ENCODE results near the gene NTPCR.
A peak's percentile ranks its signal among the peaks of the same experiment; 100 is the strongest.

Gene NTPCR

DNA sequence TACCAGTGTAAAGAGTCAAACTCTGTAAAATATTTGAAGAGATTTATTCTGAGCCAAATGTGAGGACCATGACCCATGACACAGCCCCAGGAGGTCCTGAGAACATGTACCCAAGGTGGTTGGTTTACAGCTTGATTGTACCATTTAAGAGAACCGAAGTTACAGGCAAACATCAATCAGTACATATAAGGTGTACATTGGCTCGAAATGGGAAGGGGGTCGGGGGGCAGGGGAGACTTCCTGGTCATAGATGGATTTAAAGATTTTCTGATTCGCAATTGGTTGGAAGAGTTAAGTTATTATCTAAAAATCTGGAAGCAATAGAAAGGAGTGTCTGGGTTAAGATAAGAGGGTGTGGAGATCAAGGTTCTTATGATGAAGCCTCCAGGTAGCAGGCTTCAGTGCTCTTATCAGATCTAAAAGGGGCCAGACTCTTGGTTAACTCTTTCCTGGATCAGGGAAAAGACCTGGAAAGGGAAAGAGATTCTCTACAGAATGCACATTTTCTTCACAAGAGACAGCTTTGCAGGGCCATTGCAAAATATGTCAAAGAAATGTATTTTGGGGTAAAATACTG is 47.5 kb upstream of the NTPCR start:
- H3K27me3 ChIP-seq (ENCODE audit: insufficient read depth, low read length, poor library complexity) = no peaks in the 10 kb centered on the region
- H2AFZ ChIP-seq (ENCODE audit: low read depth, low read length) = no peak overlapping the region
- peaks cover 41% of the 10 kb centered on the region for H3K4me1 ChIP-seq (ENCODE audit: insufficient read depth, low read length)
- H3K9ac ChIP-seq (ENCODE audit: low read depth, low read length) = no peak overlapping the region
- H3K36me3 ChIP-seq (ENCODE audit: insufficient read depth, low read length) = no peaks in the 10 kb centered on the region
- H3K79me2 ChIP-seq (ENCODE audit: insufficient read depth, low read length) = no peaks in the 10 kb centered on the region
- DNase-seq (no peak), ATAC-seq (ENCODE audit: insufficient read depth, low read depth) (no peak)
- no peak overlapping the region for H3K4me2 ChIP-seq (ENCODE audit: insufficient read depth, low read length)
- no peak overlapping the region for H3K27ac ChIP-seq (ENCODE audit: low read length)
- no peaks in the 10 kb centered on the region for H3K9me3 ChIP-seq (ENCODE audit: insufficient read depth, low read length, severe bottlenecking)
- H3K4me3 ChIP-seq (ENCODE audit: low read depth in 1 of 2, low read length in 2 of 2) = no peak overlapping the region
- no peak for TF ChIP-seq EZH2 (IDR thresholded peaks at IDR 0.05; ENCODE audit: borderline replicate concordance, low read depth, low read length, severe bottlenecking)
- TF ChIP-seq, protein P1, sequence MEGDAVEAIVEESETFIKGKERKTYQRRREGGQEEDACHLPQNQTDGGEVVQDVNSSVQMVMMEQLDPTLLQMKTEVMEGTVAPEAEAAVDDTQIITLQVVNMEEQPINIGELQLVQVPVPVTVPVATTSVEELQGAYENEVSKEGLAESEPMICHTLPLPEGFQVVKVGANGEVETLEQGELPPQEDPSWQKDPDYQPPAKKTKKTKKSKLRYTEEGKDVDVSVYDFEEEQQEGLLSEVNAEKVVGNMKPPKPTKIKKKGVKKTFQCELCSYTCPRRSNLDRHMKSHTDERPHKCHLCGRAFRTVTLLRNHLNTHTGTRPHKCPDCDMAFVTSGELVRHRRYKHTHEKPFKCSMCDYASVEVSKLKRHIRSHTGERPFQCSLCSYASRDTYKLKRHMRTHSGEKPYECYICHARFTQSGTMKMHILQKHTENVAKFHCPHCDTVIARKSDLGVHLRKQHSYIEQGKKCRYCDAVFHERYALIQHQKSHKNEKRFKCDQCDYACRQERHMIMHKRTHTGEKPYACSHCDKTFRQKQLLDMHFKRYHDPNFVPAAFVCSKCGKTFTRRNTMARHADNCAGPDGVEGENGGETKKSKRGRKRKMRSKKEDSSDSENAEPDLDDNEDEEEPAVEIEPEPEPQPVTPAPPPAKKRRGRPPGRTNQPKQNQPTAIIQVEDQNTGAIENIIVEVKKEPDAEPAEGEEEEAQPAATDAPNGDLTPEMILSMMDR (IDR thresholded peaks at IDR 0.05; ENCODE audit: borderline replicate concordance, extremely low read depth, low read length, poor library complexity, severe bottlenecking) = no peak
- H4K20me1 ChIP-seq (ENCODE audit: insufficient read depth, low read length) = no peaks in the 10 kb centered on the region

DNA sequence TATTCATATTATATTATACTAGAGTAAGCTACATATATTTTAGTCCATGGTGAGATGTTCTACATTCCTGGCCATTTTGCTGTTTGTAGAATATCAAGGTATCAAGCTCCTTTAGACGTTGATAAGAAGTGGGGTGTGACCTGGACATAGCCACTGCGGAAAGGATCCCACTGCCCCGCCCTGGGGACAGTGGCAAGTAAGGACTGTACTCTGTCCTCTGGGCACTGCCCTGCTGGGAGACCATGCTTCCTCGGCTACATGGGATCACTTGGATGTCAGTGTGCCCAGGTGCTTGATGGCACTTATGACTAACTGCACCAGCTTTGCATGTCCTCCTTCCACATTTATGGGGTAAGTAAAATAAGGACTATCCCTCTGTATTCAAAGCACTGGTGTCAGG is 46.3 kb upstream of the NTPCR start:
- H3K27ac ChIP-seq (ENCODE audit: low read length) = no peak overlapping the region
- no peak for ATAC-seq (ENCODE audit: insufficient read depth, low read depth)
- no peaks in the 10 kb centered on the region for H3K79me2 ChIP-seq (ENCODE audit: insufficient read depth, low read length)
- TF ChIP-seq, protein P1 (IDR thresholded peaks at IDR 0.05; ENCODE audit: borderline replicate concordance, extremely low read depth, low read length, poor library complexity, severe bottlenecking) = no peak
- no peak for TF ChIP-seq EZH2 (IDR thresholded peaks at IDR 0.05; ENCODE audit: borderline replicate concordance, low read depth, low read length, severe bottlenecking)
- H3K27me3 ChIP-seq (ENCODE audit: insufficient read depth, low read length, poor library complexity) = no peaks in the 10 kb centered on the region
- H3K4me2 ChIP-seq (ENCODE audit: insufficient read depth, low read length) = no peak overlapping the region
- H3K36me3 ChIP-seq (ENCODE audit: insufficient read depth, low read length) = no peaks in the 10 kb centered on the region
- no peak overlapping the region for H2AFZ ChIP-seq (ENCODE audit: low read depth, low read length)
- DNase-seq = no peak
- peaks cover 45% of the 10 kb centered on the region for H3K4me1 ChIP-seq (ENCODE audit: insufficient read depth, low read length)
- H3K9ac ChIP-seq (ENCODE audit: low read depth, low read length) = no peak overlapping the region
- no peaks in the 10 kb centered on the region for H4K20me1 ChIP-seq (ENCODE audit: insufficient read depth, low read length)
- H3K9me3 ChIP-seq (ENCODE audit: insufficient read depth, low read length, severe bottlenecking) = no peaks in the 10 kb centered on the region
- H3K4me3 ChIP-seq (ENCODE audit: low read depth in 1 of 2, low read length in 2 of 2) = no peak overlapping the region

DNA sequence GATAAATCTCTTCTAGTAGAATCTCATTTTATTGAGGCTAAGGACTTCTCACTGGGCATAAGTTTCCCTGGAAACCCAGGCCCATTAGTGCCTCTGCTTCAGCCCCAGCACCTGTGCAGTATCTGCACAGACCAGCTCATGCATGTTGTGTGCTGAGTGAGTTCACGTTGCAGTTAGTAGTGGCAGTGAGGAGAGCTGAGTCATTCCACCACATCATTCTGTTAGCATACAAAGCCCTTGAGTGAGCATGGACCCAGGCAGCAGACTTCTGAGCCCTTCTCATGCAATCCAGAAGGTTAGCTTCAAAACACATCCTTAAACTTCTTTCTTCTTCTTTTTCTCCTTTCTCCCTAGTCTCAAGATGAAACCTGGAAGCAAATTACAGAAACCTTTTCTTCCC is 45.8 kb upstream of the NTPCR start:
- H3K4me2 ChIP-seq (ENCODE audit: insufficient read depth, low read length) = no peak overlapping the region
- H3K79me2 ChIP-seq (ENCODE audit: insufficient read depth, low read length) = no peaks in the 10 kb centered on the region
- H4K20me1 ChIP-seq (ENCODE audit: insufficient read depth, low read length) = no peaks in the 10 kb centered on the region
- ATAC-seq (ENCODE audit: insufficient read depth, low read depth) = 0 out of 3 replicates have a peak, but pooled peaks have one; percentile 27
- H2AFZ ChIP-seq (ENCODE audit: low read depth, low read length) = no peak overlapping the region
- no peak for DNase-seq
- no peaks in the 10 kb centered on the region for H3K27me3 ChIP-seq (ENCODE audit: insufficient read depth, low read length, poor library complexity)
- TF ChIP-seq EZH2 (IDR thresholded peaks at IDR 0.05; ENCODE audit: borderline replicate concordance, low read depth, low read length, severe bottlenecking) = no peak
- TF ChIP-seq, protein P1 (IDR thresholded peaks at IDR 0.05; ENCODE audit: borderline replicate concordance, extremely low read depth, low read length, poor library complexity, severe bottlenecking) = no peak
- no peak overlapping the region for H3K9ac ChIP-seq (ENCODE audit: low read depth, low read length)
- H3K27ac ChIP-seq (ENCODE audit: low read length) = no peak overlapping the region
- peaks cover 50% of the 10 kb centered on the region for H3K4me1 ChIP-seq (ENCODE audit: insufficient read depth, low read length)
- no peak overlapping the region for H3K4me3 ChIP-seq (ENCODE audit: low read depth in 1 of 2, low read length in 2 of 2)
- H3K9me3 ChIP-seq (ENCODE audit: insufficient read depth, low read length, severe bottlenecking) = no peaks in the 10 kb centered on the region
- no peaks in the 10 kb centered on the region for H3K36me3 ChIP-seq (ENCODE audit: insufficient read depth, low read length)

Data from DND-41 (cell line).